ENCODE results near the gene LRP2BP. TPM values are rescaled to one million over a fixed set of nuclear protein-coding genes. Genes with fewer than 3 reads are reported as not detected.
A peak's percentile ranks its signal among the peaks of the same experiment; 100 is the strongest.

LRP2BP gene
- total and polyA plus RNA-seq, 2 of the 13 experiments (the other 11 are each of a cell fraction or from before 2014, with no cell fraction given): 0.22 to 0.29 TPM

DNA sequence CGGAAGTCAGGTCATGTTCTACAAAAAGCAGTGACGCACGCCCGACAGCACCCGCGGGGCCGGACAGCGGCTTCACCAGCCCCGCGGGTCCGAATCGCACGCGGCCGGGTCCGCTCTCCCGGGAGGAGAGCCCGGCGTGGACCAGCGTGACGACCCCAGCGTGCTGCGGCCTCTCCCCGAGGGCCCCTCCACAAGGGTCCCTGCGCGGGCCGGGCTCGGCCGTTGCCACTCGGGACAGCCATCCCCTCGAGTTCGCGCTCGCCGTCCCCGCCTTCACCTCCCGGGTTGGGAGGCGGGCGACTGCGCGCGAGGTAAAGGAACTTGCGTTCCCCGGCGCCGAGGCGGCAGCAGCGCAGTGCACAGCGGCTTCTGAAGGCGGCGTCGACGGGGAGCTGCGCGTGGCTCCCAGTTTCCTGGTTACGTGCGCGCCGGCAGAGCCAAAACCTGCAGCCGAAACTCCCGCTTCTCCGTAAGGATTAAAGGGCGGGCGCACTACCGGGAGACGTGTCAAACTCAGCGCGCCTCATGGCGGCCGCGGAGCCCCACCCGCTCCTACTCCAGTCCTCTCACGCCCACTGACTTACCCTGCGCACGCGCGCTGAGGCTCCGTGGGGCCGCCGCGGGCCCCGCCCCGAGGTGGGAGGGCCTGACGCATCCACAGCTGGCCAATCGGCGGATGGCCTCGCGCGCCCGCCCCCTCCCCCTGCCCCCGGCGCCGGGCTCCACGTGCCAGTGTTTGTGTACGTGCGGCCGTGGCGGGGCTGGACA is 416 bp upstream of the LRP2BP start (continued):
- TF ChIP-seq PCBP1 (IDR thresholded peaks at IDR 0.05; ENCODE audit: borderline replicate concordance, low read depth, low read length) (no peak), RFXANK (CRISPR knock-in tag; IDR thresholded peaks at IDR 0.05) (peak; percentile 84; the same call in 1 of the 2 replicates), CEBPG (CRISPR knock-in tag; IDR thresholded peaks at IDR 0.05) (no peak), ZNF766 (CRISPR knock-in tag; IDR thresholded peaks at IDR 0.05; ENCODE audit: borderline replicate concordance) (peak; percentile 97), KAT7 (CRISPR knock-in tag; IDR thresholded peaks at IDR 0.05; ENCODE audit: borderline replicate concordance) (peak; percentile 91), ZNF143 (CRISPR knock-in tag; IDR thresholded peaks at IDR 0.05) (peak; percentile 79), ZFY (CRISPR knock-in tag; IDR thresholded peaks at IDR 0.05) (peak; percentile 82), ZNF333 (CRISPR knock-in tag; IDR thresholded peaks at IDR 0.05; ENCODE audit: borderline replicate concordance) (peak; percentile 90; the same call in 1 of the 2 replicates), HNRNPL (IDR thresholded peaks at IDR 0.05; ENCODE audit: low read depth, low read length) (no peak), NR2F6 (IDR thresholded peaks at IDR 0.05) (0 out of 2 replicates have a peak, but pooled peaks have one; percentile 20), NR2F6 (CRISPR knock-in tag; IDR thresholded peaks at IDR 0.05) (no peak; the same call in 1 of the 2 replicates), RFX1 (IDR thresholded peaks at IDR 0.05) (peak; percentile 12; the same call in 1 of the 2 replicates), FOSL1 (CRISPR knock-in tag; IDR thresholded peaks at IDR 0.05; ENCODE audit: borderline replicate concordance) (0 out of 2 replicates have a peak, but pooled peaks have one; percentile 42), ZZZ3 (CRISPR knock-in tag; IDR thresholded peaks at IDR 0.05; ENCODE audit: borderline replicate concordance) (no peak; the same call in 1 of the 2 replicates), TARDBP (CRISPR knock-in tag; IDR thresholded peaks at IDR 0.05) (peak; percentile 76), ZNF367 (CRISPR knock-in tag; IDR thresholded peaks at IDR 0.05; ENCODE audit: borderline replicate concordance) (peak; percentile 94), HDAC2 (CRISPR knock-in tag; IDR thresholded peaks at IDR 0.05) (peak; percentile 85), ZFP90 (CRISPR knock-in tag; IDR thresholded peaks at IDR 0.05; ENCODE audit: borderline replicate concordance) (peak; percentile 90; the same call in 1 of the 2 replicates), ZNF263 (CRISPR knock-in tag; IDR thresholded peaks at IDR 0.05) (peak; percentile 76; the same call in 1 of the 2 replicates), ZNF670 (CRISPR knock-in tag; IDR thresholded peaks at IDR 0.05; ENCODE audit: borderline replicate concordance) (0 out of 2 replicates have a peak, but pooled peaks have one; percentile 3)
- TF ChIP-seq, protein P1, sequence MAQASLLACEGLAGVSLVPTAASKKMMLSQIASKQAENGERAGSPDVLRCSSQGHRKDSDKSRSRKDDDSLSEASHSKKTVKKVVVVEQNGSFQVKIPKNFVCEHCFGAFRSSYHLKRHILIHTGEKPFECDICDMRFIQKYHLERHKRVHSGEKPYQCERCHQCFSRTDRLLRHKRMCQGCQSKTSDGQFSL (CRISPR knock-in tag; IDR thresholded peaks at IDR 0.05): peak; percentile 54; the same call in 1 of the 2 replicates
- TF ChIP-seq, protein P2, sequence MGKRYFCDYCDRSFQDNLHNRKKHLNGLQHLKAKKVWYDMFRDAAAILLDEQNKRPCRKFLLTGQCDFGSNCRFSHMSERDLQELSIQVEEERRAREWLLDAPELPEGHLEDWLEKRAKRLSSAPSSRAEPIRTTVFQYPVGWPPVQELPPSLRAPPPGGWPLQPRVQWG (CRISPR knock-in tag; IDR thresholded peaks at IDR 0.05; ENCODE audit: borderline replicate concordance, low read depth): no peak
- TF ChIP-seq, protein P3, sequence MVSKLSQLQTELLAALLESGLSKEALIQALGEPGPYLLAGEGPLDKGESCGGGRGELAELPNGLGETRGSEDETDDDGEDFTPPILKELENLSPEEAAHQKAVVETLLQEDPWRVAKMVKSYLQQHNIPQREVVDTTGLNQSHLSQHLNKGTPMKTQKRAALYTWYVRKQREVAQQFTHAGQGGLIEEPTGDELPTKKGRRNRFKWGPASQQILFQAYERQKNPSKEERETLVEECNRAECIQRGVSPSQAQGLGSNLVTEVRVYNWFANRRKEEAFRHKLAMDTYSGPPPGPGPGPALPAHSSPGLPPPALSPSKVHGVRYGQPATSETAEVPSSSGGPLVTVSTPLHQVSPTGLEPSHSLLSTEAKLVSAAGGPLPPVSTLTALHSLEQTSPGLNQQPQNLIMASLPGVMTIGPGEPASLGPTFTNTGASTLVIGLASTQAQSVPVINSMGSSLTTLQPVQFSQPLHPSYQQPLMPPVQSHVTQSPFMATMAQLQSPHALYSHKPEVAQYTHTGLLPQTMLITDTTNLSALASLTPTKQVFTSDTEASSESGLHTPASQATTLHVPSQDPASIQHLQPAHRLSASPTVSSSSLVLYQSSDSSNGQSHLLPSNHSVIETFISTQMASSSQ (IDR thresholded peaks at IDR 0.05; ENCODE audit: low read depth): no peak
- TF ChIP-seq, protein P3 (CRISPR knock-in tag; IDR thresholded peaks at IDR 0.05; ENCODE audit: borderline replicate concordance): peak; percentile 49
- TF ChIP-seq, protein P4, sequence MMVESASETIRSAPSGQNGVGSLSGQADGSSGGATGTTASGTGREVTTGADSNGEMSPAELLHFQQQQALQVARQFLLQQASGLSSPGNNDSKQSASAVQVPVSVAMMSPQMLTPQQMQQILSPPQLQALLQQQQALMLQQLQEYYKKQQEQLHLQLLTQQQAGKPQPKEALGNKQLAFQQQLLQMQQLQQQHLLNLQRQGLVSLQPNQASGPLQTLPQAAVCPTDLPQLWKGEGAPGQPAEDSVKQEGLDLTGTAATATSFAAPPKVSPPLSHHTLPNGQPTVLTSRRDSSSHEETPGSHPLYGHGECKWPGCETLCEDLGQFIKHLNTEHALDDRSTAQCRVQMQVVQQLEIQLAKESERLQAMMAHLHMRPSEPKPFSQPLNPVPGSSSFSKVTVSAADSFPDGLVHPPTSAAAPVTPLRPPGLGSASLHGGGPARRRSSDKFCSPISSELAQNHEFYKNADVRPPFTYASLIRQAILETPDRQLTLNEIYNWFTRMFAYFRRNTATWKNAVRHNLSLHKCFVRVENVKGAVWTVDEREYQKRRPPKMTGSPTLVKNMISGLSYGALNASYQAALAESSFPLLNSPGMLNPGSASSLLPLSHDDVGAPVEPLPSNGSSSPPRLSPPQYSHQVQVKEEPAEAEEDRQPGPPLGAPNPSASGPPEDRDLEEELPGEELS (CRISPR knock-in tag; IDR thresholded peaks at IDR 0.05): peak; percentile 41; the same call in 1 of the 2 replicates

All from HepG2 (cell line).